Esophagus (tissue), 2 donors: ENCODE measurements around the gene MIF4GD. TPM values are rescaled to one million over a fixed set of nuclear protein-coding genes. Genes with fewer than 3 reads are reported as not detected.

ENCODE experiments used
- H3K27ac ChIP-seq, 2 donors: one replicate each; pipeline ENCODE4 v1.5.1; 2013; ENCODE audit warnings: low read depth in 2 of 2, mild to moderate bottlenecking in 2 of 2, inconsistent platforms in 1 of 2, low read length in 1 of 2, moderate library complexity in 1 of 2
- H3K27me3 ChIP-seq, 2 donors: one replicate each; pipeline ENCODE4 v1.6.1; 2013; ENCODE audit warnings: low read length in 2 of 2, control low read depth in 1 of 2, mild to moderate bottlenecking in 1 of 2; ENCODE audit not compliant: insufficient read depth in 2 of 2, control insufficient read depth in 1 of 2
- H3K36me3 ChIP-seq, 2 donors: one replicate each; pipeline ENCODE4 v1.6.1; 2013; ENCODE audit warnings: low read length in 1 of 2; ENCODE audit not compliant: control insufficient read depth in 2 of 2, insufficient read depth in 2 of 2
- H3K4me1 ChIP-seq, 2 donors: one replicate each; pipeline ENCODE4 v1.6.1; 2013; ENCODE audit warnings: low read length in 1 of 2; ENCODE audit not compliant: control insufficient read depth in 2 of 2, insufficient read depth in 2 of 2
- H3K4me3 ChIP-seq, 2 donors: one replicate each; pipeline ENCODE4 v1.5.1; 2013; ENCODE audit warnings: low read length in 2 of 2, mild to moderate bottlenecking in 2 of 2, low read depth in 1 of 2, moderate library complexity in 1 of 2
- H3K9me3 ChIP-seq, 2 donors: one replicate each; pipeline ENCODE4 v1.6.1; 2013; ENCODE audit warnings: mild to moderate bottlenecking in 2 of 2, low read depth in 1 of 2, low read length in 1 of 2, moderate library complexity in 1 of 2; ENCODE audit not compliant: control insufficient read depth in 2 of 2, insufficient read depth in 1 of 2
- WGBS, 2 donors: extraction: QIAGEN DNeasy Blood & Tissue Kit; methylation state at CpG; one replicate each; pipeline ENCODE4 v1.1.7; 2013; 5-methylcytosine and 5-hydroxymethylcytosine counted together
- polyA plus RNA-seq, 2 donors: library from polyadenylated mRNA; stranded (reverse); fragments of 200-250 nt; gene quantifications; one replicate each; pipeline ENCODE4 v1.2.3, GENCODE V29; 2013
- donor health status: healthy with polysubstance abuse.
- donor health status: Bipolar disorder and iron deficiency.

The MIF4GD gene
- polyA plus RNA-seq, 2 donors, result 9.3 to 23.3 TPM

- WGBS, 2 donors, result 49 to 52% methylated on average over 24 of the region's 24 CpGs
- H3K27me3 ChIP-seq, result no peaks in the 10 kb centered on the region
Measured at GRCh38 chr17:75271955-75272847, 1.2 kb upstream of the MIF4GD start.

GRCh38 chr17:75271233-75271954 is 363 bp upstream of the MIF4GD start:
- Histone ChIP-seq H3K4me1 (peaks cover 0 to 15% of the 10 kb centered on the region in 2 donors), H3K36me3 (peaks cover 0 to 9% of the 10 kb centered on the region in 2 donors), H3K27ac (peak overlapping the region; percentile 68 to 95), H3K9me3 (no peaks in the 10 kb centered on the region), H3K4me3 (peak overlapping the region; percentile 70 to 84), H3K27me3 (no peaks in the 10 kb centered on the region)
- 0% methylated on average over 55 to 74 of the region's 74 CpGs for WGBS, 2 donors

More at GRCh38 chr17:75271955-75272847, 1.2 kb upstream of the MIF4GD start:
- Histone ChIP-seq H3K4me1 (peaks cover 0 to 15% of the 10 kb centered on the region in 2 donors), H3K27ac (peak overlapping the region; percentile 28 to 68), H3K9me3 (no peaks in the 10 kb centered on the region), H3K4me3 (peak overlapping the region in 1 of 2 donors; percentile 70), H3K36me3 (peaks cover 0 to 5% of the 10 kb centered on the region in 2 donors)

DNA sequence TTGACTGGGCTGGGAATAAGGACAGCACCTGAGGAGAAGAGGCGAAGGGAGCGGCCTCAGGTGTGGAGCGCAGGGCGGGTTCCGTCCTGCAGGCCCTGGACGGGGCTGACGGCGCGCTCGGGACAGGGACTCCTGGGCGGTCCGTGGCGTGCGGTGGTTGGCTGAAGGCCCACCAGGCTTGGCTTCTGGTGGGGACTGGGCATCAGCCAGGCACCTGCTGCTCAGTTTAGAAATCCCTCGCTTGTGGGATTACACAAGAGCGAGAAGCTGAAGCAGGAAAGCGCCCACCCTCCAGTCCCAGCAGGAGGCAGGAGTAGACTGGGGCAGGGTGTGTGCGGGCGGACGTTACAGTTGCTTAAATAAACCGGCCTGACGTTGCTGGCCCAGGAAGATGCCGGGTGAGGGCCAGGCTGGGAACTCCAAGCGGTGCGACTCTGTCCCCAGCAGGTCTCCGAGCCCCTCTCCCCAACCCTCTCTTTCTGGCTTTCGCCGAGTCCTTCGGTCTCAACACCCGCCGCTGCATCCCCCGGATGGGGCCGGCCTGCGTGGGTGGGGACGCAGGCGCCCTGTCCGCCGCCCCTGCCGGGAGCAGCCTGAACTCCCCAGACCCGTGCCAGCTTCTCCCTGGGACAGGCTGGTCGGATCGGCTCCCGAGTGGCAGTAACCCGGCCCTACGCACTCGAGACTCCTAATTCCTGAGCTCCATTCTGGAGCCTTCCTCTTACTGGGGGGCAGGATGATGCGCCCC is 639 bp downstream of the MIF4GD start:
- Histone ChIP-seq H3K4me3 (peak overlapping the region; percentile 70 to 84), H3K36me3 (peaks cover 5 to 18% of the 10 kb centered on the region in 2 donors), H3K27me3 (no peaks in the 10 kb centered on the region), H3K4me1 (peaks cover 0 to 15% of the 10 kb centered on the region in 2 donors), H3K27ac (peak overlapping the region; percentile 93 to 95), H3K9me3 (no peaks in the 10 kb centered on the region)
- 1% methylated on average over 46 to 47 of the region's 47 CpGs for WGBS, 2 donors

- WGBS, 2 donors, result 18 to 19% methylated on average over 6 of the region's 6 CpGs
- peak overlapping the region; percentile 70 to 84 for H3K4me3 ChIP-seq
- no peaks in the 10 kb centered on the region for H3K9me3 ChIP-seq
- H3K27me3 ChIP-seq, result no peaks in the 10 kb centered on the region
- H3K4me1 ChIP-seq, result peaks cover 0 to 15% of the 10 kb centered on the region in 2 donors
- H3K27ac ChIP-seq, result peak overlapping the region; percentile 93 to 95
- H3K36me3 ChIP-seq, result peaks cover 7 to 19% of the 10 kb centered on the region in 2 donors
Measured at GRCh38 chr17:75269844-75270217, 1.2 kb downstream of the MIF4GD start.

- H3K27ac ChIP-seq, result peak overlapping the region in 1 of 2 donors; percentile 6
Measured at GRCh38 chr17:75267411-75268232, 3.4 kb downstream of the MIF4GD start.

GRCh38 chr17:75267153-75267410 is 3.9 kb downstream of the MIF4GD start:
- peaks cover 7 to 24% of the 10 kb centered on the region in 2 donors for H3K36me3 ChIP-seq
- H3K27ac ChIP-seq, result no peak overlapping the region
- no peaks in the 10 kb centered on the region for H3K27me3 ChIP-seq
- WGBS, 2 donors, result 28 to 53% methylated on average over 2 of the region's 2 CpGs
- H3K9me3 ChIP-seq, result no peaks in the 10 kb centered on the region
- H3K4me1 ChIP-seq, result peaks cover 5 to 6% of the 10 kb centered on the region in 2 donors
- H3K4me3 ChIP-seq, result no peak overlapping the region

More at GRCh38 chr17:75267411-75268232, 3.4 kb downstream of the MIF4GD start:
- Histone ChIP-seq H3K4me1 (peaks cover under 1 to 11% of the 10 kb centered on the region in 2 donors), H3K36me3 (peaks cover 7 to 24% of the 10 kb centered on the region in 2 donors), H3K27me3 (no peaks in the 10 kb centered on the region), H3K4me3 (no peak overlapping the region), H3K9me3 (no peaks in the 10 kb centered on the region)
- 48 to 51% methylated on average over 14 of the region's 14 CpGs for WGBS, 2 donors

GRCh38 chr17:75266316-75267152 is 4.5 kb downstream of the MIF4GD start:
- Histone ChIP-seq H3K36me3 (peaks cover 7 to 24% of the 10 kb centered on the region in 2 donors), H3K4me1 (peaks cover 5 to 6% of the 10 kb centered on the region in 2 donors), H3K9me3 (no peaks in the 10 kb centered on the region), H3K27ac (no peak overlapping the region), H3K27me3 (no peaks in the 10 kb centered on the region), H3K4me3 (no peak overlapping the region)
- WGBS, 2 donors, result 79 to 82% methylated on average over 13 of the region's 13 CpGs

GRCh38 chr17:75265614-75266315 is 5.3 kb downstream of the MIF4GD start:
- 83 to 90% methylated on average over 17 of the region's 17 CpGs for WGBS, 2 donors
- H3K9me3 ChIP-seq, result no peaks in the 10 kb centered on the region
- no peak overlapping the region for H3K27ac ChIP-seq
- H3K4me1 ChIP-seq, result peaks cover 5 to 6% of the 10 kb centered on the region in 2 donors
- no peaks in the 10 kb centered on the region for H3K27me3 ChIP-seq
- no peak overlapping the region for H3K4me3 ChIP-seq
- H3K36me3 ChIP-seq, result peaks cover 7 to 24% of the 10 kb centered on the region in 2 donors
